ENCODE measurements around the gene TRAK2. TPM values are rescaled to one million over a fixed set of nuclear protein-coding genes. Genes with fewer than 3 reads are reported as not detected.

The TRAK2 gene
- total and polyA plus RNA-seq, 2 of the 13 experiments (the other 11 are each of a cell fraction or from before 2014, with no cell fraction given): 7.7 to 21.0 TPM

DNA sequence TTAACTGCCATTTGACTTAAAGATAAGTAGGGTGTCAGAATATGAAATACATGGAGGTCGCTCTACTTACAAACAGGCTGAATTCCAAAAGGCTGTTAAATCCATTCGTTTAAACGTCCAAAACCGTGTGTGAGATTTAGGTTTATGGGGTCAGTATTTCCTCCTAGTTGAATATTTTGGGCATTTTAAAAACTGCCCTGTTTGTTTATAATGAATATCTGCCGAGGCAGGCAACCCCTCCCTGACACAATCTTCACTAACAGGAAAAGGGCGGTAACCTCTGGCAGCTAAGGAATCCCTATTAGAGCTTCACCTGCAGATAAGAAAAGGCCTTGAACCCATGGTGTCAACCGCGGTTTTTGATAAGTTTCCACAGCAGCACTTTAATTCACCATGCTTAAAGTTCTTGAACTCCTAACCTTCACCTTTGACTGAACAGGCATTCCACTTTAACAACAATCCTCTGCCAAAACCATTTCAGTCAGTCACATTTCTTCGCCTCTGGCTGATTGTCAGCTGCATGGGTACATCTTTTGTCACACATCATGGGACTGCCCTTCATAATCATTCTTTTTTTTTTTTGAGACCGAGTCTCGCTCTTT, 17.8 kb downstream of the TRAK2 start (continued):
- peak; percentile 50; the same call in 1 of the 2 replicates for TF ChIP-seq SOX5 (CRISPR knock-in tag; IDR thresholded peaks at IDR 0.05; ENCODE audit: borderline replicate concordance)
- TF ChIP-seq HNRNPLL (IDR thresholded peaks at IDR 0.05; ENCODE audit: low read depth, low read length, poor library complexity, severe bottlenecking): no peak
- TF ChIP-seq MIER3 (CRISPR knock-in tag; IDR thresholded peaks at IDR 0.05; ENCODE audit: borderline replicate concordance): 0 out of 2 replicates have a peak, but pooled peaks have one; percentile 29
- peak; percentile 39; the same call in 1 of the 2 replicates for TF ChIP-seq TCF7 (IDR thresholded peaks at IDR 0.05; ENCODE audit: low read depth)
- TF ChIP-seq ZMYM4 (CRISPR knock-in tag; IDR thresholded peaks at IDR 0.05): peak; percentile 79
- peak; percentile 46; the same call in 1 of the 2 replicates for TF ChIP-seq AHDC1 (CRISPR knock-in tag; IDR thresholded peaks at IDR 0.05; ENCODE audit: borderline replicate concordance)
- TF ChIP-seq TEAD3 (CRISPR knock-in tag; optimal IDR thresholded peaks at IDR 0.05; ENCODE audit: borderline replicate concordance): peak; percentile 89
- 0 out of 2 replicates have a peak, but pooled peaks have one; percentile 17 for TF ChIP-seq NFYB (CRISPR knock-in tag; IDR thresholded peaks at IDR 0.05)
- peak; percentile 70 for TF ChIP-seq ISL2 (CRISPR knock-in tag; IDR thresholded peaks at IDR 0.05)
- no peak for TF ChIP-seq XRCC5 (optimal IDR thresholded peaks at IDR 0.05; ENCODE audit: low read length)
- 0 out of 2 replicates have a peak, but pooled peaks have one; percentile 48 for TF ChIP-seq ZNF615 (CRISPR knock-in tag; IDR thresholded peaks at IDR 0.05; ENCODE audit: borderline replicate concordance)
- no peak for TF ChIP-seq ZNF569 (CRISPR knock-in tag; IDR thresholded peaks at IDR 0.05; ENCODE audit: borderline replicate concordance)
- no peak for TF ChIP-seq ZNF598 (CRISPR knock-in tag; IDR thresholded peaks at IDR 0.05; ENCODE audit: borderline replicate concordance)
- TF ChIP-seq ZBTB3 (CRISPR knock-in tag; IDR thresholded peaks at IDR 0.05; ENCODE audit: borderline replicate concordance, low read depth): peak; percentile 45; the same call in 1 of the 2 replicates
- peak; percentile 57; the same call in 1 of the 2 replicates for TF ChIP-seq GATAD2A (CRISPR knock-in tag; IDR thresholded peaks at IDR 0.05)
- no peak for TF ChIP-seq HNRNPL (IDR thresholded peaks at IDR 0.05; ENCODE audit: low read depth, low read length)
- peak; percentile 64; the same call in 1 of the 2 replicates for TF ChIP-seq ZNF503 (CRISPR knock-in tag; IDR thresholded peaks at IDR 0.05)
- TF ChIP-seq, protein P1, sequence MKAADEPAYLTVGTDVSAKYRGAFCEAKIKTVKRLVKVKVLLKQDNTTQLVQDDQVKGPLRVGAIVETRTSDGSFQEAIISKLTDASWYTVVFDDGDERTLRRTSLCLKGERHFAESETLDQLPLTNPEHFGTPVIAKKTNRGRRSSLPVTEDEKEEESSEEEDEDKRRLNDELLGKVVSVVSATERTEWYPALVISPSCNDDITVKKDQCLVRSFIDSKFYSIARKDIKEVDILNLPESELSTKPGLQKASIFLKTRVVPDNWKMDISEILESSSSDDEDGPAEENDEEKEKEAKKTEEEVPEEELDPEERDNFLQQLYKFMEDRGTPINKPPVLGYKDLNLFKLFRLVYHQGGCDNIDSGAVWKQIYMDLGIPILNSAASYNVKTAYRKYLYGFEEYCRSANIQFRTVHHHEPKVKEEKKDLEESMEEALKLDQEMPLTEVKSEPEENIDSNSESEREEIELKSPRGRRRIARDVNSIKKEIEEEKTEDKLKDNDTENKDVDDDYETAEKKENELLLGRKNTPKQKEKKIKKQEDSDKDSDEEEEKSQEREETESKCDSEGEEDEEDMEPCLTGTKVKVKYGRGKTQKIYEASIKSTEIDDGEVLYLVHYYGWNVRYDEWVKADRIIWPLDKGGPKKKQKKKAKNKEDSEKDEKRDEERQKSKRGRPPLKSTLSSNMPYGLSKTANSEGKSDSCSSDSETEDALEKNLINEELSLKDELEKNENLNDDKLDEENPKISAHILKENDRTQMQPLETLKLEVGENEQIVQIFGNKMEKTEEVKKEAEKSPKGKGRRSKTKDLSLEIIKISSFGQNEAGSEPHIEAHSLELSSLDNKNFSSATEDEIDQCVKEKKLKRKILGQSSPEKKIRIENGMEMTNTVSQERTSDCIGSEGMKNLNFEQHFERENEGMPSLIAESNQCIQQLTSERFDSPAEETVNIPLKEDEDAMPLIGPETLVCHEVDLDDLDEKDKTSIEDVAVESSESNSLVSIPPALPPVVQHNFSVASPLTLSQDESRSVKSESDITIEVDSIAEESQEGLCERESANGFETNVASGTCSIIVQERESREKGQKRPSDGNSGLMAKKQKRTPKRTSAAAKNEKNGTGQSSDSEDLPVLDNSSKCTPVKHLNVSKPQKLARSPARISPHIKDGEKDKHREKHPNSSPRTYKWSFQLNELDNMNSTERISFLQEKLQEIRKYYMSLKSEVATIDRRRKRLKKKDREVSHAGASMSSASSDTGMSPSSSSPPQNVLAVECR (CRISPR knock-in tag; IDR thresholded peaks at IDR 0.05; ENCODE audit: borderline replicate concordance): no peak; the same call in 1 of the 2 replicates

Measured in HepG2 (cell line).